Stimulated activated CD8-positive, alpha-beta memory T cell treated with anti-CD3 and anti-CD28 coated beads, Interleukin-7, amount 100 ng/mL, for 48 hours (primary cell): ENCODE results near the gene ABI3.
"Not testable (repeated sequence)": the region's sequence is repeated elsewhere in the genome, so short reads cannot be mapped to it uniquely, and the experiment has no call there.

Source experiments
- DNase-seq, 2 donors: peaks; one replicate each; pipeline ENCODE4 v3.0.0-alpha.2; 2020; ENCODE audit warnings: low read depth in 1 of 2; ENCODE audit errors: extremely low read depth in 1 of 2

ABI3 gene

DNA sequence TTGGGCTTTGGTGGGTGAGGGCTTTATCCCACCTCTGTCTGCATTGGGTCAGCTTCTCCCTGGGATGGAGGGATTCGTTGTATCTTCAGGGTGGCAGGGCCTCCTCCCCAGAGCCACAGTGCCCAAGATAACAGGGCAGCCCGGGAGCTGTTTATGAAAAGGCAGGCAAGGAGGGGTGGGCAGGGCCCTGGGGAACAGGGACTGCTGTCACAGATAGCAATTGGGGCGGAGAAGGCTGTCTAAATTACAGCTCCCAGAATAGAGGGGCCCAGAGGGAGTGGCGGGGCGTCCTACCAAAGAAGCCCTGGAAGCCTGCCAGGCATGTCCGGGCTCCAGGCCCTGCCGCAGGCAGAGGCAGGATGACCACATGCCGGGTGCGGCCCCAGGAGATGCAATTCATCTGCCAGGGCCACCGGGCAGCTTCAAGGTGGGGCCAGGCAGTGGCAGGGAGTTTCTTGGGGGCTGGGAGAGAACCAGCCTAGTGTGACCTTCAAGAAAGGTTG, 38.8 kb downstream of the ABI3 start:
- DNase-seq = no peak

DNA sequence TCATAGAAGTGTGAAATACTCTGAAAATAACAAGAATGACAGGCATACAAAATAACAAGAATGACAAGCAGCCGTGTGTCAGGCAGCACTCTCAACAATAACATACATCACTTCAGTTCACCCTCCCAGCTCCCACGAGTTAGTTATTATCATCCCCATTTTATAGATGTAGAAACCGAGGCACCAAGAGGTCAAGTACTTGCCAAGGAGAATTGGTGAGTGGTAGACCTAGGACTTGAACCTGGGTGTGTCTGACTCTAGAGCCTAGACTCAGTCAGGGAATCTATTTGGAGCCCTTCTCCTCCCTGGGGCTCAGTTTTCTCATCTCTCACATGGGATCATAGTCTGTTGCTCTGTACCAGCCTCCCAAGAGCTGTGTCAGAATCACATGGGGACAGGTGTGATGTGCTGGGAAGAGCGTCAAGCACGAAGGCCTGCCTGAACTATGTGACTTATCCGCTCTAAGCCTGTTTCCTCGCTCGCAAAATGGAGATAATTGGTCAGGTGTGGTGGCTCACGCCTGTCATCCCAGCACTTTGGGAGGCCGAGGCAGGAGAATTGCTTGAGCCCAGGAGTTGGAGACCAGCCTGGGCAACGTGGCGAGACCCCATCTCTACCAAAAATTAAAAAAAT, 39.5 kb downstream of the ABI3 start:
- DNase-seq = no peak

GRCh38 chr17:49252148-49252695, 41.7 kb downstream of the ABI3 start:
- DNase-seq = no peak

- DNase-seq = no peak
These were observed 43.6 kb downstream of the ABI3 start for GRCh38 chr17:49254066-49254465.

DNA sequence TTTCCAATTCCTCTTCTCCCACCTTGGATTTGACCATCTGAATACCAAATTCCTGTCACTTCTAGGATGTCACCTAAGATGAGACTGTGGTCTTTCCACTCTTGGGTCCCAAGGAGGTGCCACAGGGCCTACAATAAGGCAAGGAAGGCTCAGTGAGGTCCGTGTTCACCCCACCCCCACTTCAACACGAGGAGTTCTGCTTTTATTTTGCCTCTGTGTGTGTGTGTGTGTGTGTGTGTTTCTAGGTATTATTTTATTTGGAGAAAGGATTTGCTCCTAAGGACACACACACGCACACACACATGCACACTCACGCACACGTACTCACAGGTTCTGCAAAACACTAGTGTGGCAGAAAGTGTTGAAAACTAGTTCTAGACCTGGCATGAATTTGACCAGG, 44.6 kb downstream of the ABI3 start:
- DNase-seq = no peak

DNA sequence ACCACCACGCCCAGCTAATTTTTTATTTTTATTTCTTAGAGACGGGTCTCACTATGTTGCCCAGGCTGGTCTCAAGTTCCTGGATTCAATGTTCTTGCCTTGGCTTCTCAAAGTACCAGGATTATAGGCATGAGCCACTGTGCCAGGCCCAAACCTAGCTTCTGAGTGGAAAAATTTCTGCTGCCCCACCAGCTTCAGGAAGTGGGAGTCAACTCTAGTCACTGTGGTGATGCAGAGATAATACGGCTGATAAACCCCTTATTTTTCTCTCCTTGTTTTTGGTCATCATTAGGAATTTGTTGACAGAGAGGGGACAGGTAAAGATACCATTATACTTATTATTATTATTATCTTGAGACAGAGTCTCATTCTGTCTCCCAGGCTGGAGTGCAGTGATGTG, 47.9 kb downstream of the ABI3 start:
- no peak for DNase-seq

DNA sequence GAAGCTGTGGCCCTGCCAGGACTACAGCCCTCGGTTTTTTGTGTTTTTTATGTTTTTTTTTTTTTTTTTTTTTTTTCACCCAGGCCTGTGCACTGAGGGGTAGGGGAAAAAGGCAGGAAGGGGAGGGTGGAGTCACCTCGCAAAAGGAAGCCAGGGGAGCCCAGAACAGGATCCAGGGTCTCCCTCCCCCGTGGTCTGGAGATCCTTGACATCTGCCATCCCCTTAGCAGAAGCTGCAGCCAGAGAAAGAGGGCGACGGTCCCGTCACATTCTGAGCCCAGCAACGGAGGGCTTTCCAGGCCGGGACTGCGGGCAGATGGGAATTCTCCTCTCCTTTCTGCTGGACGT, 49.1 kb downstream of the ABI3 start:
- DNase-seq = no peak

GRCh38 chr17:49260011-49260816, 49.7 kb downstream of the ABI3 start:
- peak; percentile 19 to 46 for DNase-seq

DNA sequence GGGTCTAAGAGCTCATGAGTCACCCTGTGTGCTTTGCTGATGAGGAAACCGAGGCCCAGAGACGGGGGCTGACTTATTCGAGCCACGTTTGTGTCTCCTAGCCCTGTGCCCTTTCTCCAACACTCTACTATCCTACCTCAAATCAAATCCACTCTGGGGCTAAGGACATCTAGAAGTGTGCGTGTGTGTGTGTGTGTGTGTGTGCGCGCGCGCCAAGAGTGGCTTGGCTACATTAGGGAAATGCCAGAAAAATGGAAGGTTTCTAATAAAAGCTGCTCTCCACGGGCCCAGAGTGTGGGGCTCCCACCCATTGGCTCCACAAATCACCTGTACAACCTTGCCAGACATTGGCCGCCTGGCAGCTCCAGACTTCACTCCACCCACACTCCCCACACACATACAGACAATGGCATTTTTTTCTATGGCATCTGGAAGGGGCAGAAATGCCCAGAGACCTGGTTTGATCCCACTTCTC, 50.3 kb downstream of the ABI3 start:
- no peak for DNase-seq

DNA sequence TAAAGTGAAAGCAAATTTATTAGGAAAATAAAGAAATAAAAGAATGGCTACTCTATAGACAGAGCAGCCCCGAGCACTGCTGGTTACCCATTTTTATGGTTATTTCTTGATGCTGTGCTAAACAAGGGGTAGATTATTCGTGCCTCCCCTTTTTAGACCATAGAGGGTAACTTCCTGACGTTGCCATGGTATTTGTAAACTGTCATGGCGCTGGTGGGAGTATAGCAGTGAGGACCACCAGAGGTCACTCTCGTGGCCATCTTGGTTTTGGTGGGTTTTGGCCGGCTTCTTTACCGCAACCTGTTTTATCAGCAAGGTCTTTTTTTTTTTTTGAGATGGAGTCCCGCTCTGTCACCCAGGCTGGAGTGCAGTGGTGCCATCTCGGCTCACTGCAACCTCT, 51.0 kb downstream of the ABI3 start:
- DNase-seq = not testable (repeated sequence)

DNA sequence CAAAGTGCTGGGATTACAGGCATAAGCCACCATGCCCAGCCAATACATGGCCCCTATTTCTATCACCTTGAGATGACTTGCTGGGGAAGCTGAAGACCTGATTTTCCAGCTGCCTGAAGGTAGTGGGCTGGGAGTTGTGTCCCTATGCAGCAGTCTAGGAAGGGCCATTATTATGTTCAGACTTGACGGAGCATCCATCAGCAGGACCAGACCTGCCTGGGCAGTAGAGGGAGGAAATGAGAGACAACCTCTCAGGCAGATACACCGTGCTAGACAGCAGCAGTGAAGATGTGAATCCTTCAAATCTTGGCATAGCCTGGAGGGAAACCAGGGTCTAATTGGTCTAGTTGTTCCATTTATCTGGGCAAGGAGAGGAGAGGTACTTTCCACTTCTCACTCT, 55.7 kb downstream of the ABI3 start:
- no peak for DNase-seq

- DNase-seq = no peak
These were observed 57.4 kb downstream of the ABI3 start for GRCh38 chr17:49267912-49268311.

GRCh38 chr17:49269356-49269755, 58.8 kb downstream of the ABI3 start:
- DNase-seq = no peak
